Activated T-cell treated with anti-CD3 and anti-CD28 coated beads, Interleukin-2, amount 50 U/mL, for 1 hour (primary cell): ENCODE measurements around the gene SCAF11.

Experiments
- DNase-seq: peaks from one replicate; pipeline ENCODE4 v3.0.0-alpha.2; 2020

Gene SCAF11

DNA sequence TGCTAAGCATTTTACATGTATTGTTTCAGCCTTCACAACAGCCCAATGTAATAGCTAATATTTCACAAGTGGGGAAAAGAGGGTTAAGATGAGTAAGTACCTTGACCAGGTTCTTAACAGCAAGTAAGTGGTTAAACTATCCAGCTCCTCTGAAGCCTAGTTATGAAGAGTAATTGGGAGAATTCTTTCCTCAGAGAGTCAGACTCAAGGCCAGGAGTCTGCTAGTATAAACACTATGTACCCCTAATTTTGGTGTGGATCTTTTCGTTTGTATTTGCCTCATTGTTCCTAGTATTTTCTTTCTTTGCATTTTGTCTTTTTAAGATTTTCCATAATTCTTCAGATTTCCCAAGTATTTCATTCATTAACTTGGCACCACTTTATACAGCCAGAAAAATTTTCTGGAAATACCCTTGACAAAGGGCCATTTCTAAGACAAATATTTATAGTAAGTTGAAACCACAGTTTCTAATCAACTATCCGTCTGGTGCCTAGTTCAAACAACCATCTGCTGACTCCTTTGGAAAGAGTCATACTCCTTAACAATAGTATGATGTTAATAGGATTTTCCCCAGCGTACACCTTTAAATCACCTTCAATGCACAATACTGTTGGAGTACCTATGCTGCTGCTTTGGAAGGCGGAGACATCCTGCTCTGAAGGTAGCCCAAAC lies 81.2 kb downstream of the SCAF11 start:
- DNase-seq, result no peak

DNA sequence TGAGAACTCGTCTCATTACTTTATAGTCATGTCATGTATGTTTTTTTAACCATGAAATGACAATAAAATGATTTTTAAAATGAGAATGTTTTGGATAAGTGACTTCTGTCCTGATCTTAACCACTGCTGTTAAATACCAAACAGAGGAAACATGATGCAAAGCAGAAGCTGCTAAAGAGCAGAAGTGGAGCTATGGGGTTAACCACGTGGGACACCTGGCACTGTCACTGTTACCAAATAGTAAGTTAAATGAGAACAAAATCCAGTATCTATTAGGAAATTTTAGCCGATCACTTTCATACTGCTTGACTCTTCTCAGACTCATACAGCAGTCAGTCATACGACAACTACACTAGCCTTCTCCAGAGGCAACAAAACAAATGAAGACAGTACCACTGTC lies 82.4 kb downstream of the SCAF11 start:
- no peak for DNase-seq

DNA sequence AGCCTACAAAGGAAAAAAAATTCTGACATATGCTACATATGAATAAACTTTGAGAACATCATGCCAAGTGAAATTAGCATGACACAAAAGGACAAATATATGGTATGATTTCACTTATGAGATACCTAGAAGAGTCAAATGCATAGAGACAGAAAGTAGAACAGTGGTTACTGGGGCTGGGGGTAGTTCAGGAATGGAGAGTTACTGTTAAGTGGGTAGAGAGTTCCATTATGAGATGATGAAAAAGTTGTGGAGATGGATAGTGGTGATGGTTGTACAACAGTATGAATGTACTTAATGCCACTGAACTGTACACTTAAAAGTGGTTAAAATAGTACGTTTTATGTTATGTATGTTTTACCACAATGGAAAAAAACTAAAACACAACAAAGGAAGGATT lies 92.3 kb downstream of the SCAF11 start:
- no peak for DNase-seq

DNA sequence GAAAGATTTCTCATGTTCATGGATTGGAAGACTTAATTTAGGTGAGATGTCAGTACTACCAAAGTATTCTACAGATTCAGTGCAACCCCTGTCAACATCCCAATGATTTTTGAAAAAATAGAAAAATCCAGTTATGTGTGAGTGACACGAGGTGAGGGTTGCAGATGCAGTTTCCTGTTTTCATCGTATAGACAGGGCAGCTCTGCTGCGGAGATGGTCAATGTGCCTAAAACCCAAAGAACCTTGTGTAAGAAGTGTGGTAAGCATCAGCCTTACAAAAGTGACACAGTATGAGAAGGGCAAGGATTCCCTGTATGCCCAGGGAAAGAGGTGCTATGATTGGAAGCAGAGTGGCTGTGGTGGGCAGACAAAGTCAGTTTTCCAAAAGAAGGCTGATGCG lies 94.4 kb downstream of the SCAF11 start:
- no peak for DNase-seq

DNA sequence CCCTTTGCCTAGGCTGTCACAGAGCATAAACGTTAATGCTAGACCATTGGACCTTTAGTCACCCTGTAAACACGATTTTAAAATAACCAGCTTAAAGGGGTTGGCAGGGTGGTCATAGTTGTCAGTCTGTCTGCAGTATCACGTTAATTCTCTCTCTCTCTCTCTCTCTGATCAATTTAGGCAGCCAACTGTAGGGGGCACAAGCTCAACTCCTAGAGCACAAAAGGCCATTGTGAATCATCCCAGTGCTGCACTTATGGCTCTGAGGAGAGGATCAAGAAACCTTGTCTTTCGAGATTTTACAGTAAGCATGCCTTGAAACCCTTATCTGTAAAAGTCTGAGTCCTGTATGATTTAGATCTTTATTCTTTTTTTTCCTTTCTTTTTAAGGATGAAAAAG lies 97.1 kb downstream of the SCAF11 start:
- no peak for DNase-seq

DNA sequence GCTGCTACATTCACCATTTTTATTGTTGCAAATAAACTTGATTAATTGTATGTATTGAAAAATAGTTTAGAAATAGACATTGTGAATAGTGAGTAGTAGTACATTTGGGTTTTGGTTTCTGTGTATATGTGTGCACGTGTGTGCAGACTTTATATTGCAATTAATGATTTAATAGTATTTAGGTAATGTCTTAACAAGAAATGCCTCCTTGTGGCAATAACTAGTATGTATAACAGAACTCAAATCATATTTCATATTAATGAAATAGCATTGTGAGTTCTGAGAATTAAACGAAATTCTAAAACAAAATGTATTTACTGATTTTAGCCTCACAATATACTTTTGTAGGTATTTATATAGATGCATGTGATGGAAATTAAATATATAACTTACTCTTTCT lies 100.1 kb downstream of the SCAF11 start:
- no peak for DNase-seq

DNA sequence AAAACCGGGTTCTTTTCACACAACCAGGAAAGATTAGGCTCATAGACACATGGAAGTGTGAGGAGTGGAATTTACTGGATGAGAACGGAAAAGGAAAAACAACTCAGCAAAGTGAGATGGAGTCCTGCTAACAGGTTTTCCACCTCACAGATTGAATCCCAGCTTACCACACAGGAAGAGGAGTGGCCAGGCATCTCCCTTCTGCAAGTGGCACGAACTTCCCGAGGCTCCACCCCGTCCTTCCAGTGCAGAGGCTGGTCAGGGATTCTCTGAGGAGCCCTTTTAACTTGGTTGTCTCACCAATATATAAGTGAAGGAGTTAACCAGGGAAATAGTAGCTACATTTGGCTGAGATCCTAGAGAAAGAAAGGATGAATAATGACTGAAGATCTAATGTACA lies 102.8 kb downstream of the SCAF11 start:
- no peak for DNase-seq

DNA sequence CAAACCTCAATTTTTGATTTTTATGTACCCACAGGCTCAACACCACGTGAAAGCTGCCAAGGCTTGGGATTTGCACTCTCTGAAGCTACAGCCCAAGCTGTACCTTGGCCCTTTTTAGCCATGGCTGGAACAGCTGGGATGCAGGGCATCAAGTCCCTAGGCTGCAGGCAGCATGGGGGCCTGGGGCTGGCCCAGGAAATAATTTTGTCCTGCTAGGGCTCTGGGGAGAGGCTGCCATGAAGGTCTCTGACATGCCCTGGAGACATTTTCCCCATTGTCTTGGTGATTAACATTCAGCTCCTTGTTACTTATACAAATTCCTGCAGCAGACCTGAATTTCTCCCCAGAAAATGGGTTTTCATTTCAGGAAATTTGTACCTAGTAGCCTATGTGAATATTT lies 103.7 kb downstream of the SCAF11 start:
- no peak for DNase-seq

DNA sequence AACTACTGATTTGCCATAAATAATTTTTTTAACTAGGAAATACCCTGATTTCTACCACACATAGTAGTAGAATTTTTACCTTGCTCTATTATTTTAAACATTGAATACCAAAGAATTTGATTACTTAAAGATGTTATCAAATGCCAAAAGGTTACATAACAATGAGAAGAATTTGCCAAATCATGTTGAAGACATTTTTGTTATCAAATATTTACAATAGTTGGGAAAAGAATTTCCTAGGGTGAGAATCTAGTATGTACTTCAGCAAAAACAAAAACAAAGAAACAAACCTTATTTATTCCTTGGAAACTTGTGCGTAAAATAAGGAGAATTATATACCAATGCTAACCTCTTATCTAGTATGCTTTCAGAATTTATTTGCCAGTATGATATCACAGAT lies 107.2 kb downstream of the SCAF11 start:
- DNase-seq, result no peak

GRCh38 chr12:45880533-45880932 lies 109.8 kb downstream of the SCAF11 start:
- DNase-seq, result no peak

GRCh38 chr12:45879363-45879895 lies 110.9 kb downstream of the SCAF11 start:
- no peak for DNase-seq

DNA sequence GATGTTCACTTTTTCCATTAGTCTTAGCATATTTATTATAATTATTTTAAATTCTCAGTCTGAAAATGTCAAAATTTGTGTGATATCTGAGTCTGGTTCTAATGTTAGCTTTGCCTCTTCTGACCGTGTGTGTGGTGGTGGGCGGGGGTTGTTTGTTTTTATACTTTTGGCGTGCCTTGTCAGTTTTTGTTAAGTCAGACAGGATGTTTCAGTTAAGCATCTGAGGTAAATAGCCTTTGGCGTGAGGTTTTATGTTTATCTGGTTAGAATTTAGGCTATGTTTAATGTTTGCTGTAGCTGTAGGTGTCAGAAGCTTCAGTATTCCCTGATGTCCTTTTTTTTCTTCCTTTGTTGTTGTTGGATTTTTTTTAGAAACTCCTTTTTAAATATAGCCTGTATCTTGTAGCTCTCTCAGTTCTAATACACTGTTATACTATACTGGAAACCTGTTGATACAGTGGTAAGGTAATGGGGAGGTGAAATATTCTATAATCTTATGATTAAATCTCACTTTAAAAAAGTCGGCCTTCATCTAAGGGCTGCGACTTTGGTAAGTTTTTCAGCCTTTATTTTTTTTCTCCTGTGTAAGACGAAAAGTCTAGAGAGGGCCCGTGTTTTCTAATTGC lies 111.6 kb downstream of the SCAF11 start:
- DNase-seq, result no peak

DNA sequence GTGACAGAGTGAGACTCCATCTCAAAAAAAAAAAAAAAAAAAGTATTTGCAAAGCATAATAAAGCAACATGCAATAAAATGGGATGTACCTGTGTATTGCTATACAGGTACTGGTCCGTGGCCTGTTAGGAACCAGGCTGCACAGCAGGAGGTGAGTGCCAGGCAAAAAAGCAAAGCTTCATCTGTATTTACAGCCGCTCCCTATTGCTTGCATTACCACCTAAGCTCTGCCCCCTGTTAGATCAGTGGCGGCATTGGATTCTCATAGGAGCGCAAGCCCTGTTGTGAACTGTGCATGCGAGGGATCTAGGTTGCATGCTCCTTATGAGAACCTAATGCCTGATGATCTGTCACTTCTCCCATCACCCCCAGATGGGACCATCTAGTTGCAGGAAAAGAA lies 113.3 kb downstream of the SCAF11 start:
- no peak for DNase-seq

GRCh38 chr12:45872446-45872845 lies 117.9 kb downstream of the SCAF11 start:
- DNase-seq, result no peak
